VCaP (cell line): ENCODE measurements around the gene NFE2L2.
A peak's percentile ranks its signal among the peaks of the same experiment; 100 is the strongest.

ENCODE experiments used
- H3K27ac ChIP-seq: fragments of 450-650 bp; 2 replicates; pipeline ENCODE4 v1.5.1; 2017
- CTCF ChIP-seq: fragments of 450-650 bp; conservative IDR thresholded peaks from 2 replicates; pipeline ENCODE4 v1.5.1; 2017; ENCODE audit warnings: mild to moderate bottlenecking, moderate library complexity

Gene NFE2L2

GRCh38 chr2:177302552-177302951 is 38.0 kb upstream of the NFE2L2 start:
- no peak overlapping the region for H3K27ac ChIP-seq
- TF ChIP-seq CTCF = no peak

GRCh38 chr2:177298191-177298590 is 33.7 kb upstream of the NFE2L2 start:
- TF ChIP-seq CTCF = no peak

GRCh38 chr2:177296040-177296439 is 31.5 kb upstream of the NFE2L2 start:
- peak; percentile 53 for TF ChIP-seq CTCF
- no peak overlapping the region for H3K27ac ChIP-seq

More at GRCh38 chr2:177298191-177298590, 33.7 kb upstream of the NFE2L2 start:
- no peak overlapping the region for H3K27ac ChIP-seq

GRCh38 chr2:177295484-177295883 is 31.0 kb upstream of the NFE2L2 start:
- H3K27ac ChIP-seq = no peak overlapping the region
- no peak for TF ChIP-seq CTCF

GRCh38 chr2:177291701-177292100 is 27.2 kb upstream of the NFE2L2 start:
- no peak for TF ChIP-seq CTCF
- no peak overlapping the region for H3K27ac ChIP-seq

- no peak for TF ChIP-seq CTCF
- H3K27ac ChIP-seq = no peak overlapping the region
These were observed 25.5 kb upstream of the NFE2L2 start for GRCh38 chr2:177289824-177290628.

- H3K27ac ChIP-seq = no peak overlapping the region
- no peak for TF ChIP-seq CTCF
These were observed 23.3 kb upstream of the NFE2L2 start for GRCh38 chr2:177287814-177288213.
